Measurements from ENCODE around the gene CRACDL. TPM values are rescaled to one million over a fixed set of nuclear protein-coding genes. Genes with fewer than 3 reads are reported as not detected.
A peak's percentile ranks its signal among the peaks of the same experiment; 100 is the strongest.

Gene CRACDL
- total and polyA plus RNA-seq, 5 experiments from 2014 or later: 0.12 to 2.0 (median 0.81) TPM

DNA sequence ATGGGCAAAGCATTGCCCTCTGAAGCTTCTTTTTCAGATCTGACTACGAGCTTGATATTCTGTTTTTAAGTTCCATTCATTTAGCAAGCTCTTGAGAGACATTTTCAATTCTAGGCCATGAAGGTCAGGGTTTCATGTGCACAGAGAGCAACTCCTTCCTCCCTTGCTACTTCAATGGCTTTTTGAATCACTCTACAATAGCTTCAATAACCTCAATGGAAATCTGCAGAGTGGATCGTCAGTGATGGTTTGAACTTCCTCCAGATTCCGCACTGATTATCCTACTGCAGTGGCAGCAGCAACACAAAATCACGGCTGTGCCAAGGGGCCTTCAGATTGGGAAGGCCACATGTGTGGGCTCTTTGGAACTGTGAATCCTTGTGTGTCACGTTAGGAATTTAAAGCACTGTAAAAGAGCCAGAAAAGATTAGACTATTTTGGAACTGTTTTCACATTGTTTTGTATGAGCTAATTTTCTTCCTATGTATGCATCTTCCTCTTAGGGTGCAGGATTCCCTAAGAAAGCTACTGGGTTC, 116.7 kb downstream of the CRACDL start:
- peaks cover 0 to 3% (median 0%) of the 10 kb centered on the region in 9 donors for H3K9me3 Mint-ChIP-seq
- no peak overlapping the region for H3K4me3 Mint-ChIP-seq
- DNase-seq (no peak), ATAC-seq (no peak)
- POLR2A ChIA-PET: interaction anchor here (0.6 to 7.4 kb wide), 3 partner anchors 46 to 170 kb away, joined by 3 to 53 read pairs (median 3); no protein-coding TSS in a partner anchor
- peak overlapping the region in 1 of 10 donors; percentile 43 for H3K27ac Mint-ChIP-seq
- peaks cover 0 to 5% (median 0%) of the 10 kb centered on the region in 5 donors for H3K27me3 Mint-ChIP-seq
- peaks cover 8 to 20% (median 16%) of the 10 kb centered on the region in 4 donors for H3K4me1 Mint-ChIP-seq
- H3K36me3 Mint-ChIP-seq: no peaks in the 10 kb centered on the region

GRCh38 chr2:98818164-98818563, 117.9 kb downstream of the CRACDL start:
- H3K9me3 Mint-ChIP-seq: no peaks in the 10 kb centered on the region
- H3K4me3 Mint-ChIP-seq: no peak overlapping the region
- no peak for ATAC-seq
- H3K27me3 Mint-ChIP-seq: no peaks in the 10 kb centered on the region
- H3K27ac Mint-ChIP-seq: peak overlapping the region in 1 of 10 donors; percentile 18
- POLR2A ChIA-PET: interaction anchor here (0.8 to 7.4 kb wide), 3 partner anchors 11 to 86 kb away, joined by 3 to 53 read pairs (median 3); no protein-coding TSS in a partner anchor
- DNase-seq: no peak
- peaks cover 5 to 11% (median 7%) of the 10 kb centered on the region in 4 donors for H3K4me1 Mint-ChIP-seq
- H3K36me3 Mint-ChIP-seq: no peaks in the 10 kb centered on the region

- H3K9me3 Mint-ChIP-seq: no peaks in the 10 kb centered on the region
- H3K36me3 Mint-ChIP-seq: no peaks in the 10 kb centered on the region
- DNase-seq: no peak
- peaks cover 6 to 9% (median 6%) of the 10 kb centered on the region in 4 donors for H3K4me1 Mint-ChIP-seq
- H3K4me3 Mint-ChIP-seq: no peak overlapping the region
- POLR2A ChIA-PET: interaction anchor here (0.6 to 2.2 kb wide), 2 partner anchors 9 to 398 kb away, joined by 3 to 5 read pairs; no protein-coding TSS in a partner anchor
- no peak overlapping the region for H3K27ac Mint-ChIP-seq
- no peaks in the 10 kb centered on the region for H3K27me3 Mint-ChIP-seq
- no peak for ATAC-seq
These were observed 119.7 kb downstream of the CRACDL start for GRCh38 chr2:98816281-98816680.

- ATAC-seq (no peak), DNase-seq (no peak)
- peaks cover 3 to 7% (median 6%) of the 10 kb centered on the region in 4 donors for H3K4me1 Mint-ChIP-seq
- POLR2A ChIA-PET: interaction anchor here (1.0 to 2.2 kb wide), 2 partner anchors 9 to 13 kb away, joined by 4 to 5 read pairs; no protein-coding TSS in a partner anchor
- H3K27me3 Mint-ChIP-seq: no peaks in the 10 kb centered on the region
- no peaks in the 10 kb centered on the region for H3K36me3 Mint-ChIP-seq
- no peaks in the 10 kb centered on the region for H3K9me3 Mint-ChIP-seq
- H3K4me3 Mint-ChIP-seq: no peak overlapping the region
- peak overlapping the region in 1 of 10 donors; percentile 55 for H3K27ac Mint-ChIP-seq
These were observed 120.2 kb downstream of the CRACDL start for GRCh38 chr2:98815795-98816194.

DNA sequence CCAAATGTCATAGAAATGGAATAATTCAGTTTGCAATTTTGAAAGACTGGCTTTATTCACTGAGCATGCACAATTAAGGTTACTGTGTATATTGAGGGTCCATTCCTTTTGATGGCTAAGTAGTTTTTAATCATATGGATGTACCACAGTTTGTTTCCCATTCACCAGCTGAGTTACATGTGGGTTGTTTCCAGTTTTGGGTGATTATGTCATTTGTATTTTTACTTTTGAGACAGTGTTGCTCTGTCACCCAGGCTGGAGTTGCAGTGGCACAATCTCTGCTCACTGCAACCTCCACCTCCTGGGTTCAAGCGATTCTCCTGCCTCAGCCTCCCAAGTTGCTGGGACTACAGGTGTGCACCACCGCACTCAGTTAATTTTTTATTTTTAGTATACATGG, 124.3 kb downstream of the CRACDL start:
- Mint-ChIP-seq H3K4me3 (no peak overlapping the region), H3K27ac (peak overlapping the region in 1 of 10 donors; percentile 5), H3K27me3 (no peaks in the 10 kb centered on the region), H3K36me3 (no peaks in the 10 kb centered on the region), H3K9me3 (no peaks in the 10 kb centered on the region), H3K4me1 (peaks cover 10 to 18% (median 12%) of the 10 kb centered on the region in 4 donors)
- POLR2A ChIA-PET: interaction anchor here (0.7 kb wide), 1 partner anchor 78 kb away, joined by 5 read pairs; no protein-coding TSS in a partner anchor
- ATAC-seq (no peak), DNase-seq (no peak)

GRCh38 chr2:98810588-98810928, 125.5 kb downstream of the CRACDL start:
- POLR2A ChIA-PET: no interaction called here
- DNase-seq: no peak
- H3K9me3 Mint-ChIP-seq: no peaks in the 10 kb centered on the region
- H3K36me3 Mint-ChIP-seq: no peaks in the 10 kb centered on the region
- peaks cover 10 to 16% (median 16%) of the 10 kb centered on the region in 4 donors for H3K4me1 Mint-ChIP-seq
- no peak for ATAC-seq
- no peaks in the 10 kb centered on the region for H3K27me3 Mint-ChIP-seq
- H3K27ac Mint-ChIP-seq: peak overlapping the region in 3 of 10 donors; percentile 15 to 40 (median 16)
- H3K4me3 Mint-ChIP-seq: no peak overlapping the region

DNA sequence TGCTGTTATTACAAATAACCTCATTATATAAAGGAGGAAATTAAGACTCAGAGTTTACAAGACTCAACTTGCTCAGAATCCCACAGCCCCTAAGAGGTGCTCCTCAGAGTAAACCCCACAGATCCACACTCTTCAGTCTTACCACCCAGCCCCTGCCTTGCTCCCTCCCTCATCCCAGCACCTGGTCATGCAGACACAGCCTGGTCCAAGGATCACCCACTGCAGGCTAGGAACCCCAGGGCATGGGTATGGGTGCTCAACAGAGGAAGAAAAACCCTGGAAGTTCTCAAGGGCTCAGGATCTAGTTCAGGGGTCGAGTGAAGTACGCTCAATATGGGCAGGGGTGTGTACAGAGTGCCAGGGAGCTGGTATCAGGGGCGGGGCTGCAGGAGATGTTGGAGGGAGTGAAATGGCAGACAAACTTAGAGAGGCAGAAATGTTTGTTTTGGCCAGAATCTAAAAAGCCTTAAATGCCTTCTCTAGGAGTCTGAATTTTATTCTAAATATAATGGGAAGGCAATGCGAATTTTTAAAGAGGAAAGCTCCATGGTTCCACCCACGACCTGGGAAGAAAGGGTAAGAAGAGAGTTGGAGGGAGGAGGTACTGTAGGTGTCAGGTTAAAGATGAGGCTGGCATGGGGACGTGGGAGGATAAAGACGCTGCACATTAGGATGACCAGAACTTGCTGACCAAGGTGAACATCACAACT, 126.0 kb downstream of the CRACDL start:
- no peak for DNase-seq
- no peaks in the 10 kb centered on the region for H3K9me3 Mint-ChIP-seq
- H3K27ac Mint-ChIP-seq: peak overlapping the region in 4 of 10 donors; percentile 14 to 40 (median 16)
- H3K4me1 Mint-ChIP-seq: peaks cover 10 to 22% (median 19%) of the 10 kb centered on the region in 4 donors
- no peaks in the 10 kb centered on the region for H3K27me3 Mint-ChIP-seq
- no peak for ATAC-seq
- peak overlapping the region in 1 of 10 donors; percentile 5 for H3K4me3 Mint-ChIP-seq
- H3K36me3 Mint-ChIP-seq: no peaks in the 10 kb centered on the region
- POLR2A ChIA-PET: no interaction called here

DNA sequence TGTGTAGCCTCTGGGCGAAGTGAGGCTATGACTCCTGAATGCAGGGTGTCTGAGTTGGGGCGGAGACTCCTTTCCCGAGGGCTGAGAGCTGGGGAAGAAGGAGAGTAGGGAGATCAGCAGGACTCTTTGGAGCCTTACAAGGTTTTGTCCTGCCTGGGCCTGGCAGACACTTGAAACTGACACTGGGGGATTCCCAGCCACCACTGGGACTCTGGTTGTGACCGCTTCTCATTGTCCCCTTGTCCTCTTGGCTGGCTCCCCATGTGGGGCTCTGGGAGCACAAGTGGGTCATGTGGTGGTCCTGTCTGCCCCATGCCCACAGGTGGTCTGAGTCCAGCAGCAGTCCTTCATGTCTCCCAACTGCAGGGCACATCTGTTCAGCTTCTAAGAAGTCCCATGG, 126.9 kb downstream of the CRACDL start:
- ATAC-seq (no peak), DNase-seq (no peak)
- H3K27me3 Mint-ChIP-seq: no peaks in the 10 kb centered on the region
- H3K4me3 Mint-ChIP-seq: no peak overlapping the region
- H3K9me3 Mint-ChIP-seq: no peaks in the 10 kb centered on the region
- H3K27ac Mint-ChIP-seq: peak overlapping the region in 3 of 10 donors; percentile 22 to 70 (median 43)
- POLR2A ChIA-PET: no interaction called here
- peaks cover 12 to 25% (median 19%) of the 10 kb centered on the region in 4 donors for H3K4me1 Mint-ChIP-seq
- no peaks in the 10 kb centered on the region for H3K36me3 Mint-ChIP-seq

DNA sequence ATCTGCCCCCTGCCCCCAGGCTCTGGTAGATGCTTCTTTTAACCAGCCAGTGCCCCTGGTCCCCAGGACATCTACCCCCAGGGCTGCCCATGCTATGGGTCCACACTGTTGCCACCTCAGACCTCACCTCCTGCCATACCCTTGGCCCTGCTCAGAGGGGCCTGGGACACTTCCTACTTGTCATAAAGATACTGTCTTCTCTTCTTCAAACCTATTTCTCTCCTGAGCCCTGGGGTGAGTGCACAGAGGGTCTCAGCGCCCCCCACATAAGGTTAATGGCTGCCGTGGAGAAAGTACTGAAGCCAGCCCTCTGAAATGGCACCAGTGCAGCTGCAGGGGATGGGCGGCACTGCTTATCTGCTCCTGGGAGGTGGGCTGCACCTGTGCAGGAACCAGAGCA, 127.5 kb downstream of the CRACDL start:
- H3K4me1 Mint-ChIP-seq: peaks cover 12 to 25% (median 19%) of the 10 kb centered on the region in 4 donors
- H3K36me3 Mint-ChIP-seq: no peaks in the 10 kb centered on the region
- H3K4me3 Mint-ChIP-seq: no peak overlapping the region
- no peak for DNase-seq
- no peak for ATAC-seq
- H3K27ac Mint-ChIP-seq: peak overlapping the region in 3 of 10 donors; percentile 43 to 52 (median 43)
- no peaks in the 10 kb centered on the region for H3K9me3 Mint-ChIP-seq
- POLR2A ChIA-PET: no interaction called here
- no peaks in the 10 kb centered on the region for H3K27me3 Mint-ChIP-seq

- Mint-ChIP-seq H3K27me3 (no peaks in the 10 kb centered on the region), H3K36me3 (no peaks in the 10 kb centered on the region), H3K9me3 (no peaks in the 10 kb centered on the region), H3K27ac (peak overlapping the region in 1 of 10 donors; percentile 82), H3K4me1 (peaks cover 12 to 25% (median 19%) of the 10 kb centered on the region in 4 donors), H3K4me3 (no peak overlapping the region)
- DNase-seq: no peak
- POLR2A ChIA-PET: interaction anchor here (1.8 kb wide), 1 partner anchor 13 kb away, joined by 6 read pairs; no protein-coding TSS in a partner anchor
- no peak for ATAC-seq
These were observed 128.1 kb downstream of the CRACDL start for GRCh38 chr2:98807929-98808328.

- Mint-ChIP-seq H3K27me3 (no peaks in the 10 kb centered on the region), H3K36me3 (no peaks in the 10 kb centered on the region), H3K4me1 (peaks cover 12 to 25% (median 19%) of the 10 kb centered on the region in 4 donors), H3K4me3 (no peak overlapping the region), H3K27ac (peak overlapping the region in 6 of 10 donors; percentile 17 to 78 (median 54)), H3K9me3 (no peaks in the 10 kb centered on the region)
- DNase-seq (peak in 6 of 10 donors; percentile 16 to 63 (median 39)), ATAC-seq (peak; percentile 82 to 97)
- POLR2A ChIA-PET: interaction anchor here (0.9 to 1.8 kb wide), 3 partner anchors 8 to 15 kb away, joined by 3 to 6 read pairs (median 5); no protein-coding TSS in a partner anchor
These were observed 128.8 kb downstream of the CRACDL start for GRCh38 chr2:98807221-98807620.

DNA sequence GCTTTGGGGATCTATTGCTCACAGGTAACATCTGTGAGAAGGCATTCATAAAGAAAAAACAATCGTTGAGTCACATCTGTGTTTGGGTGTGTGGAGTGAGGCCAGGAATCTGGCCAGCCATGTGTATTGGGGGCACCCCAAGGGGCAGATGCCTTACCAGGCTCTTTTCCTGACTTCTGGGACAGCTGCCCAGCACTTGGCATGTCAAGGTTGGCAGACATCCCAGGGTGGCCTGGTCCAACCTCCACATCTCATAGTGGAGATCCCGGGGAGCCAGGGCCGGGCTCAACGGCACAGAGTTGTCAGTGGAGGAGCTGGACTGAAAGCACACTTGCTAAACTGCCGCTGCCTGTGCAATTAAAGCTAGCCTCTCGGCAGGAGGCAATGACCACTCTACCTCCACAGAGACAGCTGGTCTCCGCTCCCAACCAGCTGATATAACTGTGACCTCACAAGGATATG, 129.8 kb downstream of the CRACDL start:
- H3K4me3 Mint-ChIP-seq: no peak overlapping the region
- ATAC-seq (no peak), DNase-seq (no peak)
- POLR2A ChIA-PET: interaction anchor here (0.6 to 1.8 kb wide), 5 partner anchors 9 to 79 kb away, joined by 3 to 6 read pairs (median 3); no protein-coding TSS in a partner anchor
- no peaks in the 10 kb centered on the region for H3K9me3 Mint-ChIP-seq
- H3K36me3 Mint-ChIP-seq: no peaks in the 10 kb centered on the region
- peak overlapping the region in 3 of 10 donors; percentile 2 to 66 (median 23) for H3K27ac Mint-ChIP-seq
- H3K27me3 Mint-ChIP-seq: no peaks in the 10 kb centered on the region
- peaks cover 13 to 30% (median 19%) of the 10 kb centered on the region in 4 donors for H3K4me1 Mint-ChIP-seq

Measured in naive thymus-derived CD8-positive, alpha-beta T cell (primary cell).